SK-N-SH (cell line): ENCODE data around the gene LRIT2. TPM values are rescaled to one million over a fixed set of nuclear protein-coding genes. Genes with fewer than 3 reads are reported as not detected.

Experiments
- CTCF ChIA-PET: fragments of 300-600, 350-600 bp; formaldehyde crosslinking; extraction: SDS; loops from one replicate; lab custom pipeline; 2021; lab: Yijun Ruan, JAX
- POLR2A ChIA-PET: fragments of 350-600 bp; sonication (Branson Sonifier 250); formaldehyde crosslinking; extraction: SDS; loops from one replicate; lab custom pipeline; 2020; ENCODE audit warnings: antibody characterized with exemption, inconsistent platforms; lab: Yijun Ruan, JAX
- DNase-seq: peaks from one replicate; pipeline ENCODE4 v3.0.0; 2012
- H2AFZ ChIP-seq: fragments of 200-600 bp; sonication (generic); 2 replicates; pipeline ENCODE4 v1.8.1; 2016; ENCODE audit warnings: antibody characterized with exemption, mild to moderate bottlenecking, low read depth
- H3F3A ChIP-seq: fragments of 200-600 bp; sonication (generic); replicated peaks from 2 replicates; pipeline ENCODE3; 2016; ENCODE audit warnings: antibody characterized with exemption, mild to moderate bottlenecking; ENCODE audit not compliant: insufficient read depth
- H3K27ac ChIP-seq, 2 experiments: fragments of 200-500 bp in 1 of 2; fragments of 200-600 bp in 1 of 2; sonication (Bioruptor generic) in 1 of 2; sonication (generic), shearing (Covaris generic) in 1 of 2; 2 replicates each; pipeline versions ENCODE4 v1.5.1 to v1.6.1; 2014 to 2016; ENCODE audit warnings: low read depth in 2 of 2, inconsistent platforms in 1 of 2, low read length in 1 of 2, mild to moderate bottlenecking in 1 of 2, mixed read lengths in 1 of 2
- H3K27me3 ChIP-seq: fragments of 200-600 bp; sonication (generic), shearing (Covaris generic); 2 replicates; pipeline ENCODE4 v1.6.1; 2016; ENCODE audit warnings: mixed run types; ENCODE audit not compliant: insufficient read depth
- H3K36me3 ChIP-seq, 2 experiments: fragments of 200-500 bp in 1 of 2; fragments of 200-600 bp in 1 of 2; sonication (Bioruptor generic) in 1 of 2; sonication (generic) in 1 of 2; replicated peaks in 1 of 2; 2 replicates each; pipeline versions ENCODE3 to v1.5.1; 2014 to 2016; ENCODE audit warnings: low read length in 1 of 2, mild to moderate bottlenecking in 1 of 2; ENCODE audit not compliant: insufficient read depth in 2 of 2, control insufficient read depth in 1 of 2
- H3K4me1 ChIP-seq, 2 experiments: fragments of 200-500 bp in 1 of 2; fragments of 200-600 bp in 1 of 2; sonication (Bioruptor generic) in 1 of 2; sonication (generic), shearing (Covaris generic) in 1 of 2; 2 replicates each; pipeline versions ENCODE4 v1.5.1 to v1.6.1; 2014 to 2016; ENCODE audit warnings: low read depth in 1 of 2, low read length in 1 of 2, mixed run types in 1 of 2; ENCODE audit not compliant: insufficient read depth in 2 of 2, control insufficient read depth in 1 of 2
- H3K4me2 ChIP-seq: fragments of 200-600 bp; sonication (generic), shearing (Covaris generic); 2 replicates; pipeline ENCODE4 v1.6.1; 2017; ENCODE audit warnings: mixed run types
- H3K4me3 ChIP-seq, 2 experiments: fragments of 200-500 bp in 1 of 2; fragments of 200-600 bp in 1 of 2; sonication (Bioruptor generic) in 1 of 2; sonication (generic), shearing (Covaris generic) in 1 of 2; 2 replicates each; pipeline versions ENCODE4 v1.5.1 to v1.8.1; 2014 to 2016; ENCODE audit warnings: low read depth in 2 of 2, inconsistent platforms in 1 of 2, low read length in 1 of 2, mild to moderate bottlenecking in 1 of 2, mixed read lengths in 1 of 2, moderate library complexity in 1 of 2
- H3K79me2 ChIP-seq: fragments of 200-600 bp; sonication (generic); 2 replicates; pipeline ENCODE4 v1.8.1; 2017; ENCODE audit warnings: mild to moderate bottlenecking; ENCODE audit not compliant: insufficient read depth
- H3K9ac ChIP-seq: fragments of 200-600 bp; sonication (generic); 2 replicates; pipeline ENCODE4 v1.6.1; 2017; ENCODE audit warnings: mixed run types
- H3K9me2 ChIP-seq: fragments of 200-600 bp; sonication (generic); 2 replicates; pipeline ENCODE4 v1.6.1; 2017; ENCODE audit warnings: mixed run types
- H3K9me3 ChIP-seq: fragments of 200-600 bp; sonication (generic); 2 replicates; pipeline ENCODE4 v1.6.1; 2017; ENCODE audit warnings: mixed run types, mild to moderate bottlenecking, moderate library complexity
- H4K20me1 ChIP-seq: fragments of 200-600 bp; sonication (generic); 2 replicates; pipeline ENCODE4 v1.6.1; 2017; ENCODE audit warnings: mild to moderate bottlenecking, mixed run types; ENCODE audit not compliant: insufficient read depth
- CHD2 ChIP-seq: fragments of 150-350 bp; IDR thresholded peaks from 2 replicates; pipeline ENCODE4 v1.6.1; 2018; ENCODE audit warnings: low read length; ENCODE audit not compliant: partially characterized antibody
- EZH2phosphoT487 ChIP-seq: fragments of 200-600 bp; sonication (generic); IDR thresholded peaks from 2 replicates; pipeline ENCODE4 v1.6.1; 2017; ENCODE audit warnings: low read depth, mixed run types, mild to moderate bottlenecking, antibody characterized with exemption, moderate library complexity, borderline replicate concordance
- FOXJ3 ChIP-seq: sonication (generic); formaldehyde crosslinking; IDR thresholded peaks from 2 replicates; pipeline ENCODE4 v1.5.1; 2020; ENCODE audit warnings: mild to moderate bottlenecking, missing genetic modification reagents
- FOXM1 ChIP-seq: IDR thresholded peaks from 2 replicates; pipeline ENCODE4 v1.4.0; 2012; ENCODE audit warnings: low read depth, mild to moderate bottlenecking
- GATA2 ChIP-seq: sonication (generic); formaldehyde crosslinking; IDR thresholded peaks from 2 replicates; pipeline ENCODE4 v1.5.0; 2020; ENCODE audit warnings: mild to moderate bottlenecking, missing genetic modification reagents
- JUND ChIP-seq: IDR thresholded peaks from 2 replicates; pipeline ENCODE4 v1.4.0; 2012
- MEF2A ChIP-seq: IDR thresholded peaks from 2 replicates; pipeline ENCODE4 v1.4.0; 2012; ENCODE audit warnings: low read depth, borderline replicate concordance
- NRF1 ChIP-seq: IDR thresholded peaks from 2 replicates; pipeline ENCODE4 v1.6.1; 2012; ENCODE audit warnings: low read depth, mild to moderate bottlenecking, low read length
- POLR2AphosphoS5 ChIP-seq: IDR thresholded peaks from 2 replicates; pipeline ENCODE4 v1.6.1; 2012; ENCODE audit warnings: low read depth, low read length
- RFX5 ChIP-seq: IDR thresholded peaks from 2 replicates; pipeline ENCODE4 v1.6.1; 2012; ENCODE audit warnings: mild to moderate bottlenecking, improper control_type of control experiment, low read length
- RXRA ChIP-seq: IDR thresholded peaks from 2 replicates; pipeline ENCODE4 v1.4.0; 2012; ENCODE audit warnings: low read depth, mild to moderate bottlenecking, borderline replicate concordance
- TAF1 ChIP-seq: IDR thresholded peaks from 2 replicates; pipeline ENCODE4 v1.6.1; 2012; ENCODE audit warnings: low read depth, mild to moderate bottlenecking, low read length, moderate library complexity, borderline replicate concordance
- TCF12 ChIP-seq: IDR thresholded peaks from 2 replicates; pipeline ENCODE4 v1.4.0; 2012
- USF2 ChIP-seq: fragments of 150-350 bp; IDR thresholded peaks from 2 replicates; pipeline ENCODE4 v1.6.1; 2017; ENCODE audit warnings: antibody characterized with exemption, low read length, low read depth, borderline replicate concordance
- YY1 ChIP-seq: IDR thresholded peaks from 2 replicates; pipeline ENCODE4 v1.4.0; 2012; ENCODE audit warnings: low read depth, mild to moderate bottlenecking
- WGBS: methylation state at CpG from one replicate; pipeline ENCODE4 v1.1.6; 2017; ENCODE audit warnings: low lambda C conversion rate; 5-methylcytosine and 5-hydroxymethylcytosine counted together
- polyA plus RNA-seq, 3 experiments: library from polyadenylated mRNA; depleted of rRNA; stranded (reverse); fragments of >200 nt; gene quantifications; 2 replicates each; pipeline ENCODE4 v1.2.3, GENCODE V29; 2012

LRIT2 gene
- polyA plus RNA-seq, 1 of the 3 experiments (the other 2 are of a cell fraction), result not detected

GRCh38 chr10:84247496-84247895 lies 22.2 kb upstream of the LRIT2 start:
- no peaks in the 10 kb centered on the region for H3K4me1 ChIP-seq
- no peaks in the 10 kb centered on the region for H3F3A ChIP-seq
- no peaks in the 10 kb centered on the region for H3K9me3 ChIP-seq
- CTCF ChIA-PET, result interaction anchor here (0.9 kb wide), 1 partner anchor 9 kb away, joined by 3 read pairs; no protein-coding TSS in a partner anchor
- no peak for TF ChIP-seq RXRA
- TF ChIP-seq YY1, result no peak
- no peak for TF ChIP-seq FOXM1
- TF ChIP-seq MEF2A, result no peak
- no peak for TF ChIP-seq POLR2AphosphoS5
- no peak for TF ChIP-seq EZH2phosphoT487
- TF ChIP-seq USF2, result no peak
- no peak for TF ChIP-seq TCF12
- TF ChIP-seq JUND, result no peak
- no peak for TF ChIP-seq CHD2
- TF ChIP-seq FOXJ3, result no peak
- TF ChIP-seq GATA2 (CRISPR knock-in tag), result no peak
- TF ChIP-seq RFX5, result no peak
- no peak for TF ChIP-seq NRF1
- no peak for TF ChIP-seq TAF1
- no peak overlapping the region for H3K4me2 ChIP-seq
- H4K20me1 ChIP-seq, result no peaks in the 10 kb centered on the region
- H3K9ac ChIP-seq, result no peak overlapping the region
- H3K27ac ChIP-seq, result no peak overlapping the region
- no peaks in the 10 kb centered on the region for H3K79me2 ChIP-seq
- 50% methylated on average over 1 of the region's 6 CpGs for WGBS
- H3K27me3 ChIP-seq, result no peaks in the 10 kb centered on the region; the same call in 1 of the 2 replicates
- H2AFZ ChIP-seq, result no peak overlapping the region
- DNase-seq, result no peak
- H3K4me3 ChIP-seq, result no peak overlapping the region
- H3K9me2 ChIP-seq, result no peaks in the 10 kb centered on the region
- POLR2A ChIA-PET, result no interaction called here
- H3K36me3 ChIP-seq, result no peaks in the 10 kb centered on the region

GRCh38 chr10:84244651-84245270 lies 19.4 kb upstream of the LRIT2 start, which contains the start of gene RGR:
TSS of gene RGR (plus strand) at chr10:84245053. CDS start at chr10:84245091, 38 bp downstream.
- Histone ChIP-seq H3K27me3 (no peaks in the 10 kb centered on the region; the same call in 1 of the 2 replicates), H3K9me2 (no peaks in the 10 kb centered on the region), H3K36me3 (no peaks in the 10 kb centered on the region), H3F3A (no peaks in the 10 kb centered on the region), H3K4me1 (no peaks in the 10 kb centered on the region), H3K9ac (no peak within 1 kb of the TSS), H3K27ac (no peak within 1 kb of the TSS), H3K4me3 (no peak within 1 kb of the TSS), H3K79me2 (no peaks in the 10 kb centered on the region), H3K9me3 (no peaks in the 10 kb centered on the region), H4K20me1 (no peaks in the 10 kb centered on the region), H2AFZ (no peak within 1 kb of the TSS), H3K4me2 (no peak within 1 kb of the TSS)
- TF ChIP-seq TAF1 (no peak), FOXJ3 (no peak)
- ChIA-PET POLR2A (no interaction called here), CTCF (interaction anchor here (1.9 kb wide), 1 partner anchor 19 kb away, joined by 6 read pairs; no protein-coding TSS in a partner anchor)
- 27% methylated on average over 9 of the region's 9 CpGs for WGBS
- DNase-seq, result no peak
